ENCODE data around the gene DIP2C.

- no peak for TF ChIP-seq POLR2A (IDR thresholded peaks at IDR 0.05; ENCODE audit: low read depth, low read length)
- TF ChIP-seq POLR2AphosphoS5 (IDR thresholded peaks at IDR 0.05; ENCODE audit: low read depth, low read length): no peak
Measured at GRCh38 chr10:485776-486175, 203.7 kb downstream of the DIP2C start.

Measured in GM12892 (cell line).